GM19023 (cell line): Measurements from ENCODE around the gene HVCN1.
"Not testable (repeated sequence)": the region's sequence is repeated elsewhere in the genome, so short reads cannot be mapped to it uniquely, and the experiment has no call there.

Source experiments
- ATAC-seq: cut with Tn5 transposase; IDR thresholded peaks from one replicate; pipeline ENCODE4 v1.9.1; 2021; ENCODE audit warnings: mild to moderate bottlenecking, moderate library complexity; ENCODE audit not compliant: unreplicated experiment

The HVCN1 gene

DNA sequence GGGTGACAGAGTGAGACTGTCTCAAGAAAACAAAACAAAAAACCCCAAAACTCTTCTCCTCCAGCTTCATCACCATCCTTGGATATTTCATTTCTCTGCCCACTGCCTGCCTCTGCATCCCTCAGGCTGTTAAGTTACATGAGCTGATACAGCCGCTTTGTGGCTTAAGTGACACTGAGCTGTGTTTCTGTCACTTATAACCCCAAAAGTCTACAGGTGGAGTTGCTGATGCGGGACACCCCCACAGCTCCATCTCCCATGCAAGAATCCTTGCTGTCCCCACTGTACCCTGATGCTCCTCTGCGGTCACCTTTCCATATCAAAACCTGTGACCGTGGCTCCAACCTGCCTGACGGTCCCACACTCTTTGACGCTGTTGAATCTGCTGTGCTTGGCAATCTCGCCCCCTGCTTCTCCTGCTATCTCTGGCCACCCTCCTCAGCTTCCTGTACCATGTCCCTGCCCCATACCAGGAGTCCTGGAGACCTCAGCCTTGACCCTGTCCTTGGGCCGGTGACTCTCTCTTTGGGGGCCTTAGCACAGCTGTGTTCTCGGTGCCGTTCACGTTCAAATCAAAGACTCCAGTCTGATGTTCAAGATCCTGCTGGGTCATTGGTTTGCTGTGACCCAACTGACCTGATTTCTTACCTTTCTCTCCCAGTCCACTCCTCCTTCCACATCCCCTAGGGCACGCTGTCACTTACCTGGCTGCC is 20.3 kb downstream of the HVCN1 start:
- ATAC-seq: no peak

DNA sequence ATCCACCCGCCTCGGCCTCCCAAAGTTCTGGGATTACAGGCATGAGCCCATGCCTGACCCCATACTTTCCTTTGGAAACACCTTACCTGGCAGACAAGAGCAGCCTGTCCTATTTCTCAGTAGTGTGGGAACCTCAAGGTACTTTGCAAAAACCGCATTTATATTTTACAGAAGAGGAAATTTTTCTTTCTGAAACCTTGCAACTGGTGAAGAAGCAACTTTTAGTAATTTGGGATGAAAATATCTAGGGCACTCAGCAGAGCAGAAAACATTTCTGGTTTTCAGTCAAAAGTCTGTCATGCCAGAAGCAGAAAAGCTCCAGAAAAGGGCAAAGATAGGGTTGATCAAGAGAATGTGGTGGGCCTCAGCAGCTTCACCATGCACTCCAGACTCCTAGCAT is 21.2 kb downstream of the HVCN1 start:
- no peak for ATAC-seq

DNA sequence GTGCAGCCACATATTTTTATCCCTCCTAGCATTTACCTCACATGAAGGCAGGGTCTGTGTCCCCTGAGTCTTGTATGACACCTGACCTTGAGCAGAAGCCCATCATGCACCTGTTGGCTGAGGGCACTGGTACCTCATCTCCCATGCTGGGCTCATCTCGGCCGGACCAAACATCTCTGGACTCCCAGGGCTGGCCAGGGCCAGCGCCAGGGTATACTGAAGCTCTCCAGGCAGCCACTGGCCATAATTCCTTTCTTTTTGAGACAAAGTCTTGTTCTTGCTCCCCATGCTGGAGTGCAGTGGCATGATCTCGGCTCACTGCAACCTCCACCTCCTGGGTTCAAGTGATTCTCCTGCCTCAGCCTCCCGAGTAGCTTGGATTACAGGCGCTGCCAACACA is 22.0 kb downstream of the HVCN1 start:
- no peak for ATAC-seq

DNA sequence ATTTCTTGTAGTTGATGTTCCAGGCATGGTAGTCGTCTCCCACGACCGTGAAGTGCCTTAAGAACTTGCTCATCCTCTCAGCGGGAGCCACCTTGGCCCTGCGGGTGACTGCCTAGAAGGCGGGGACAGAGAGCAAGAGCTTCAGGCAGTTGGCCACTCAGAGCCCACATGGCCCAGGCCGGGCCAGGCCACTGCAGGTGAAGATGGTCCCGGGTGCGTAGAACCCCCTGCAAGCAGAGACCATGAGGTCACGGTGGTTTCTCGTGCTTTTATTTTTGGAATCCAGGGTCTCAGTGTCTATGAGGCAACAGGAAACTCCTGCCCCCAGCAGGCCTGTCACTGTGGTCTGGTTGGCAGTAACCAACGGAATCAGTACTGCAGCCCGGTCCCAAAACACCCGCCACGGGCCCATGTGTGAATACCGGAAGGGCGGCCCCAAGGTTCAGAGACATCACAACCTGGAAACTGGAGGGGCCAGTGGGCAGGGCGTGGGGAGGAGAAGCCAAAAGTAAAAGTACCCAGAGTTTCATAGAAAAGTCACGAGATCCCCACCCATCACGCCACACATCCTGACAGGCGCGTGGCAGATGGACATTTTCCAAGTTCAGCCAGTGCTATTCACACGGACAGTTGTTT is 27.5 kb downstream of the HVCN1 start:
- peak; percentile 87 for ATAC-seq

DNA sequence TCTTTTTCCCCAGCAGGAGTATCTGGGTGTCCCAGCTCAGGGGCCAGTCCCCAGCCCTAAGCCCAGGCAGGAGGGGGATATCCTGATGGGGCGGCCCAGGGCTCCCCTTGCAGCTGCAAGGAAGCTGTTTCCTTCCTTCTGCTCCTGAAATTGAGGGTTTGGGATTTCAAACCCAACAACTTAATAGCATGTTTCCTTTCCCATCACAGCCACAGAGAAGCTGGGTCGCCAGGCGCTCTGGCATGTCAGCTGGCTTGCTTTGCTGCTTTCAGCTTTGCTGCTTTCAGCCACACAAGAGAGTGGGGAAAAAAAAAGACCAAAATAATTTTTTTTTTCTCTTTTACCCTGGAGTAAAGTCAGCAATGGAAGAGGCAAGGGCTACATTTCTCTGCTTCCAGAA is 30.0 kb downstream of the HVCN1 start:
- no peak for ATAC-seq

DNA sequence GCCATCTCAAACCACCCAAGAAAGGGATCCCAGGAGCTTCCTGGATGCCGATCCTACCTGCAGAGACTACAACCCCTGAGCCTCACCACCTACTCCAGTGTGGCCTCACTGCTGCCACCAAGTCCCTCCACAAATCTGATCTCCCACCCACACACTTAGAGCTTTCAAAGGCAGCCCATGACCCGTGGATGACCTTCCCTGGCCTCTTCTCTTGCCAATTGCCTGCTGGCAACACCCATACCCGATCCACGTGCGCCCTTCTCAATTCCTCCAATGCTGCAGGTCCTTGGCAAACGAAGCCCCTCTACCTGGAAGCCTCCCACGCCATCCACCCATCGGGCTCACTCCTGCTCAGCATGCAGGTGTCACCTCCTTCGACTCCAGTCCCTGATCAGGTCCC is 30.7 kb downstream of the HVCN1 start:
- ATAC-seq: no peak

DNA sequence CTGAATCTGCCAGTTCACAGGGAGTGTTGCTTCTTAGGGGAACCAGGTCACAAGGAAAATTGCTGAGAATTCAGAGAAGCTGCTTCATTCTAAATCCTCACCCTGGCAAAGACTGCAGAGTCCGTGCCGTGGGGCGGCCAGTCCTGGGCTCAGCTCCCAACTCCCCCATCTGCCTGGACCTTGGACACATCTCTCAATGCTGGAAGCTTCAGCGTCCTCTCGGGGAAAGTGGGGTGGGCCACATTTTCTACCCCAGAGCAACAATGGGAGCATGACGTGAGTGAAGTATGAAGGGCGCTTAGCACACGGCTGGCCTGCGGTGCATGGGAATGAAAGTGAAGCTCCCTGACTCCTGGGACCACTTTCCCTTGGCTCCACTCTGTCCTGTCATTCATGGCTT is 31.2 kb downstream of the HVCN1 start:
- no peak for ATAC-seq

DNA sequence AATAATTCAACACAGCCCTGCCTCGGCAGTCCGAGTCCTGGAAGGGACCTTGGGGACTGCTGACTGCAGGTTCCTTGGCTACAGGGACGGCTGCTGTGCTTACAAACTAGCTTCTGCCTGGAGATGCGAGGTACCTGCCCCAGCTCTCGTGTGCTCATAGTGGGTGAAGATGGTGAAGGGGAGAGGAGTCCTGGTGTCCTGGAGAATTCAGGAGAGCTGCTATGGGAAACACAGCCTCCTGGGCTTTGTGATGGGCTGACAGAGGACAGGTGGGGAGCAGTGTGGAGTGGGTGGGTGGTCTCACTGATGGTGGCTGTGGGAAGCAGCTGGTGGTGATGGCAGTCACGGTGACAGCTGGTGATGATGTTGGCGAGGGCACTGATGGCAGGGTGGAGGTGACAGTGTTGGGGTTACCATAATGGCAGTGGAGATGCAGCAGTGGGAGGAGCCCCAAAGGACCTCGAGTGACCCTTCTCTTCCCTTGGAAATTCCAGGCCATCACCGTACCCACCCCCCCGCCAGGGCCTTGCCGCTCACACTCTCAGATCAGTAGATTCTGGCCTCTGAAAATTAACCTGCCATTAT is 32.8 kb downstream of the HVCN1 start:
- ATAC-seq: no peak

DNA sequence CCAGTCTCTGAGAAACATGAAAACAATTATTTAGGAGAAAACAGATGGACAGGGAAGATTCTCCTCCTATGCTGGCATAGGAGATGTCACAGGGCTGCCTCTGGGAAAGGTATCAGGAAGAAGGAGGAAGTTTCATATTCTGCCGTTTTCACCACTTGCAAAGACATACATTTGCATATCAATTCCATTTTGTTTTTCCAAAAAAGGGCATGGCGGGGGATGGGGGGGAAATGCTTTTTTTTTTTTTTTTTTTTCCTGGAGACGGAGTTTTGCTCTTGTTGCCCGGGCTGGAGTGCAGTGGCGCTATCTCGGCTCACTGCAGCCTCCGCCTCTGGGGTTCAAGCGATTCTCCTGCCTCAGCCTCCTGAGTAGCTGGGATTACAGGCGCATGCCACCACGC is 34.7 kb downstream of the HVCN1 start:
- not testable (repeated sequence) for ATAC-seq

DNA sequence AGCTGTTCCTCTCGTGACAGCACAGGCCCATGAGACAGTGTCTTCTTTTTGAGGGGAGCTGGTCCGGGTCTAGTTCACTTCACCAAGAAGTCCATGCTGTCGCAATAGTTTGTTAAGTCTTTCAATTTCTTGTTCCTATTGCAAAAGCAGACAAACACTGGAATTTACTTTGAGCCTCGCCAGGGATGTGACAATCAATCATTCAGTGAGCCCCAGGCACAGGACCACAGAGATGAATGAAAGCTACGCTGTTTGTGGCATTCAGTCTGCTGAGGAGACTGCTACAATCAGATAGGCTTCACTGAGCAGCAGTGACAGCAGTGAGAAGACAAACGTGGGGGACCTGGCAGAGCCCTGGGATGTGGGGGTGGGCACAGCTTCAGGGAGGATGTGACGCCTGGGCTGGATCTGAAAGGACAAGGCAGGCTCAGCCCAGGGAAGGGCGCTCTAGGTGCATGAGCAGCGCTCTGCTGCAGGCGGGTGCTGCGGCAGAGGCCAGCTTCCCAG is 39.5 kb downstream of the HVCN1 start:
- ATAC-seq: no peak

DNA sequence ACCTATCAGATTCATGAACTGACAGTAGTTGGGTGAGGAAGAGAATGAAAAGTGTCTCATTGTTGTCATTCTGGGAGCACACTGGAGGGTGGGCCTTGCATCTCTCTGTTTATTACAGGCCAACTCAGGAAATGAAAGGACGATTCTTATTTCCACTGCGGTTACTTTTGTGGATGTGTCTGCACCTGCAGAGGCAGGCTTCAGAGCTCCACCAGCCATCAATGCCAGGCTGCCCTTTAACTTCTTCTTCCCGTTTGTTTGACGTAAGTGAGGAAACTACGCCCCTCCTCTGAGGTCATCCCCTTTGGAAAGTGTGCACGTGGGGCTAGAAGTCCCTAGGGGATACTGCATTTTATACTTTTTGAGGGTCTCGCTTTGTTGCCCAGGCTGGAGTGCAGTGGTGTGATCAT is 41.3 kb downstream of the HVCN1 start:
- no peak for ATAC-seq

DNA sequence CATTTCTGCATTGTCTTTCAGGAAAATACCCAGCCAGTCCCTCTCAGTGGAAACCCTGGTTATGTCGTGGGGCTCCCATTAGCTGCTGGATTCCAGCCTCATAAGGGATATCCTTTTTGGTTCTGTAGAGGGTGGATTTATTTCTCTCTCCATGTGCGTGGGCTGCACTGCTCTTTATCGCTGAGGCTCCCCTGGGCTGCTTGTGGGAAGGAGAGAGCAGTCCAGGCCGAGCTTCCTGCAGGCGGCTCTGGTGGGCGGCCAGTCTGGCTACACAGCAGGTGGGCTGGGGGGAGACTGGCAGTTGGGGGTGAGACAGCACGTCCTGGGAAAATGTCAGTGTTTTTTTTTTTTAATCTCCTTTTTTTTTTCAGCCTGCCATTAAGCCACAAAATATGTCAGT is 47.4 kb downstream of the HVCN1 start:
- no peak for ATAC-seq

DNA sequence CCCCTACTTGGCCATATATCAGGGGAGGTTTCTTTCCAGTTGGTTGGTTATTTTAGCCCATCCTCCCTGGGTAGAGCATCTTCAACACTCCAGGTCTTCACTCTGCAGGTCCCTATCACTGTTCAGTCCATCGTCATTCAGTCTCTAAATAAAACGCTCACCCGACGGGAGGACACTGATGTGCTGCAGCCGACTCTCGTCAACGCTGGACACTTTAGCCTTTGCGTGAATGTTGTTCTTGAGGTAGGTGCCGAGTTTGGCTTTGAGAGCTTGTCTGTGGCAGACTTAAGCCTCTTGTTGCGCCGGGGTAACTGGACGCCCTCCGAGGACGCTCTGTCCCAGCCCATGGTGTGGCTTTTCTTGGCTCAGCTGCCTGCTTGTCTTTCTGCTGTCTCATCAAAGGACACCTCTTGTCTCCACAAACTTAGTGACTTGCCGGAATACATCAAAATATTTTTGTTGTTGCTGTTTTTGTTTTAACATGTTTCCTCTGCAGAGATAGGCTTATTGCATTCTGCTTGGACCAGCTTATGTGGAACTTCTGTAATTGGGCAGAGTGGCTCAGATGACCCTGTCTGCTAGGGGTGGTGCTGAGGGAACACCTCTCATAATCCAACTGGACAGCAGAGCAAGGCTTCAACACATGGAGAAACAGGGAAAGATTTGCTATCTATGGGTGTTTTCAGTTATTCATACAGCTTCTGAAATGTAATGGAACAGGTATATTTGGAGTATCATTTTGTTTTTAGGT is 48.5 kb downstream of the HVCN1 start:
- ATAC-seq: no peak

DNA sequence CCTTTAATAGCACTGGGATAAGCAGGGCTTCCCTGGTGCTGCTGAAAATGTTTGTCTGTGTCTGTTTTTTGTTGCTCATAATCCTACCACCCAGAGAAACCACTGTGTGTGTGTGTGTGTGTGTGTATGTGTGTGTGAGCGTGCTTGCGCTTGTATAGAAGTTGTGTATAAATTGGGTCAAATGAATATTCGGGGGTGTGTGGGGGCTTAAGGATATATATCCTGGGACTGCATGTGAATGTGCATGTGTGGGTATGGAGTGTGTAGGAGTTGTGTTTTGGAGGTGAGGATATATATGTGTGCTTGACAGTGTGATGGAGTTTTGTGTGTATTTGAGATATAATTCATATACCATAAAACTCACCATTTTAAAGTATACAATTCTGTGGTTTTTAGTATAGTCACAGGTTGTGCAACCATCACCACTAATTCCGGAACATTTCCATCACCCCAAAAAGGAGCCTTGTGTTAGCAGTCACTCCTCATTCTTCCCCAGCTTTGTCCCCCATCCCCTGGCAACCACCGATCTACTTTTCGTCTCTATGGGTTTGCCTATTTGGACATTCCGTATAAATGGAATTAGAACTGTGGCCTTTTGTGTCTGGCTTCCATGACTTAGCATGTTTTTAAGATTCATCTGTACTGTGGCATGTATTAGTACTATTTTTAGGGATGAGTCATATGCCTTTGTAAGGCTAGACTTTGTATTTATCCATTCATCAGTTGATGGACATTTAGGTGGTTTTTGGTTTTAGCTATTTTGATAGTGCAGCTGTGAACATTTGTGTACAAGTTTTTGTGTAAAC is 49.4 kb downstream of the HVCN1 start:
- no peak for ATAC-seq

DNA sequence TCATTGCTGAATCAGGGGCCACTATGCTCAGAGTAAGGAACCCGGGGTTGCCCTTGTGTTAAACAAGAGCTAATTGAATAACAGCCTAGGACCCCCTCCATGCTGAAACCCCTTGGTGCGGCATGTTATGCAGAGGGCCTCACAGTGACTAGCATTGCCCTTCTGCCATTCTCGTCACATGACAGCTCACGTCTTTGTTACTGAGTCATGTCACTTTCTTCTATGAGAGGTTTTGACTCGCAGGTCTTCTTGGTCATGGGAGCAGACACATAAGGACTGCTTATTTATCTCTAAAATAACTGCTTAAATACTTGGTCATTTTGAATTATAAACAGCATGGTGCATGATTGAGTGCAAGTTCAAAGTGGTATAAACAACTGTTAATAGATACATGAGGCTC is 50.1 kb downstream of the HVCN1 start:
- no peak for ATAC-seq

DNA sequence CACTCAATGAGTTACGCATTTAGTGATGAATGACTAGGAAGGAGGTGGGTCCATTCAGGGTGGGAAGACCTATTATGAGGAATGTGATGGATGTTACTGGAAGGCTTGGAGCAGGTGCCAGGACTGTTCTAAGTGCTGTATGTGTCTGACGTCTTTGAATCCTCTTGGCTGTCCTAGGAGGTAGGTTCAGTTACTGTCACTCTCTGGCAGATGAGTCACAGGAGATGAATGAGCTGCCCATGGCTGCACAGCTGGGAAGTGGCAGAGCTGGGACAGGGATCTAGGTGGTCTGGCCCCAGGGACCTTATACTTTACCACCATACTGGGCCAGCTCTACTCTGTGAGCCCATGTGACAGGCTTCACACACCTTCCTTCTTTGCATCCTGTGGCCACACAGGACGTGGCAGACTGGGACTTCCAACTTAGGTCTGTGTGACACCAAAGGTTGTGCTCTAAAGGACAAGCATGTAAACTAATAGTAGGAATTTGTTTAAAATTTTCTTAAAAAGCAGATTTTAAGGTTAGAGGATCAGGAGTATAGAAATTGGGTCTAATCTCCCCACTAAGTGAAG is 51.0 kb downstream of the HVCN1 start:
- no peak for ATAC-seq

DNA sequence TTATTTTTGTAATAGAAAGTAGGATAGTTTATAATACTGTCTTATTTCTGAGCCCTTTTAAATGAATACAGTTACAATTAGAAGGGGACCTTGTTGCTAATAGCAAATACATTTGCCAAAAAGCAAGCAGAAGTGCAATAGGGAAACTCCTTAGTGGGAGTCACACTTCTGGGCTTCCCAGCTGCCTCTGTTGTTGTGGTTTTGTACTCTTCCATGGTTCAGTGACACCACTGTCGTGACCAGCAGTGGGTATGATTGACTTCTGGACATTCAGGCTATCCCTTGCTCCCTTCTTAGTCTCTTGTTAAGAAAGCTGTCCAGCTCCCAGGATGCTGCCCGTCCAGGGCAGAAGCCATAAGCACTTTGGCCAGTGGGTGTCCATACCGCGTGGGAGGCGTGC is 52.4 kb downstream of the HVCN1 start:
- no peak for ATAC-seq

DNA sequence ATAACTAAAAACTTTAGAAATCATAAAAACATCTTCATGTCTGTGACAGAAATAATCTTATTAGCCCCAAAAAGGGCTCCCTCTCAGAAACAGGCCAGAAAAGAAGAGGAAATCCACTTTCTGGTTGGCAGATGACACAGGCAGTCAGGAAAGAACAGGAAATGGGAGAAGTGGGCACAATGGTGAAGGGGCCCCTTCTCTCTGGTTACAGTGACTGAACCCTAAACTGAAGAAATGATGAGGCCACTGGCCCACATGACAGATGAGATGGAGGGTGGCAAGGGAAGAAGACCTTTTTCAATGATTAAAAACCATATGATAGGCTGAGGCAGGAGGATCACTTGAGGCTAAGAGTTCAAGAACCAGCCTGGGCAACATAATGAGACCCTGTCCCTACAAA is 53.9 kb downstream of the HVCN1 start:
- no peak for ATAC-seq

DNA sequence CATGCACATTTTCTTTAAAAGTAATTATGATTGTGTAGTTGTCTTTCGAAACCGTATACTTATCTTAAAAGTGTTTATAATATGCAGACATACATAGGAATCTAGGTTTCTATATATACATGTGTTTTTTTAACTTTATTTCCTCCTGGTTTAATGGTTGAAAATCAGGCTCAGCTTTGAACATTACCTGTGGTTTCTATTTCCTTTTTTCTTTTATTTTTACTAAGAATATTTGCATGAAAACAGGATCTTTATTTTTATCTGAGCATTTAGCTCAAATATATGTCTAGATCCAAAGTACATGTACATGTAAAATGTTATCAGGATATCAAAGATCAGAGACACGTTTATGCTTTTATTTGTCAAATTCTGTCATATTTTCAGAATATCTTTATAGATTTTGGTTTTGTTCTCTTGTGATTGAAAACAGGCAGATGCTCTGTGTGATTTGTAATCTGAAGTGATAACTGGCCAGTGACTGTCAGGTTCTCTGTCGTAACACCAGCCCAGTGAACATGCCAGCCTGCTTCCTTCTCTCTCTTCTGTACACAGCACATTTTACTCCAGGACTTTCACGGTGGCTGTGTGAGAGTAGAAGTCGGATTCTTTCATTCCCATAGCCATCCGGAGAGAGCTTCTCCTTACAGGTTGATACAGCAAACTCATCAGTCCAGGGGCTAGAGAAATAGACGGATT is 61.3 kb downstream of the HVCN1 start:
- ATAC-seq: no peak

DNA sequence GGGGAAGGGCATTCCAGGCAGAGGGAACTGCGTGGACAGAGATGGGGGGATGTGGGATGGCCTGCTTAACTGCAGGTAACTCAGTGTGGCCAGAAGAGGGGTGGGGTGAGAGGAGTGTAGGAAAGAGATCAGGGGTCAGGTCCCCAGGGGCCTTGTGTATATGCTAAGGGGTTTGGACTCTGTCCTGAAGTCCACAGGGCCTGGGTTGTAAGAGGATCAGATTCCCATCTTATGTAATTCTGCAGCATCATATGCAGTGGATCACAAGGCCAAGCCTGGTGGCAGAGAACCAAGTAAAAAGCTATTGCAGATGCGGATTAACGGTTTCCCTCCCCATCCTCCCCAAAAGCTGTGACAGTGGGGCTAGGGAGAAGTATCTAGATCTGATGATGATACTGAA is 66.3 kb downstream of the HVCN1 start:
- no peak for ATAC-seq
